Sigmoid colon (tissue), 4 donors: ENCODE results near the gene TXNDC5.

ENCODE experiments used
- EP300 ChIP-seq, 4 donors: sonication (generic); formaldehyde crosslinking; IDR thresholded peaks; one replicate each; pipeline ENCODE4 v1.6.1; 2017; ENCODE audit warnings: antibody characterized with exemption in 4 of 4
- POLR2A ChIP-seq, 2 donors: fragments of 450-650 bp; IDR thresholded peaks; one replicate each; pipeline ENCODE4 v1.6.1; 2016; ENCODE audit warnings: antibody characterized with exemption in 2 of 2, mild to moderate bottlenecking in 2 of 2, moderate library complexity in 2 of 2
- TF ChIP-seq, protein P1 (sequence below), 4 experiments: fragments of 450-650 bp in 3 of 4; fragments of 200-600 bp in 1 of 4; IDR thresholded peaks; one replicate each; pipeline ENCODE4 v1.5.1; 2016 to 2019; ENCODE audit warnings: antibody characterized with exemption in 4 of 4, mild to moderate bottlenecking in 3 of 4, moderate library complexity in 2 of 4

DNA sequence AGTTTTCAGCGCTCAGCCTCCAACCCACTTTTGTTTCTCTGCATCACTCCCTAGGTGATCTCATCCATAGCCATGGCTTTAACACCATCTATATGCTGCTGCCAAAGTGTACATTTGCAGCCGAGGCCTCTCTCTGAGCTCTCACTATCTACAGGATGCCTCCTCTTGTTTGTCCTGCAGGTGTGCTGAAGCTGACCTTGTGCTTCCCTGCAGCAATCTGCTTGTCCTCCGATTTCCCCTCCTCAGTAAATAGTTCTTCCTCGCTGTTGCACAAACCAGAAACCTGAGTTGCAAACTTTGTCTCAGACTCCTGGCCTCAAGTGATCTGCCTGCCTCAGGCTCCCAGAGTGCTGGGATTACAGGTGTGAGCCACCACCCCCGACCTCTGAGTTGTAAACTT lies 3.7 kb upstream of the TXNDC5 start:
- TF ChIP-seq, protein P1, sequence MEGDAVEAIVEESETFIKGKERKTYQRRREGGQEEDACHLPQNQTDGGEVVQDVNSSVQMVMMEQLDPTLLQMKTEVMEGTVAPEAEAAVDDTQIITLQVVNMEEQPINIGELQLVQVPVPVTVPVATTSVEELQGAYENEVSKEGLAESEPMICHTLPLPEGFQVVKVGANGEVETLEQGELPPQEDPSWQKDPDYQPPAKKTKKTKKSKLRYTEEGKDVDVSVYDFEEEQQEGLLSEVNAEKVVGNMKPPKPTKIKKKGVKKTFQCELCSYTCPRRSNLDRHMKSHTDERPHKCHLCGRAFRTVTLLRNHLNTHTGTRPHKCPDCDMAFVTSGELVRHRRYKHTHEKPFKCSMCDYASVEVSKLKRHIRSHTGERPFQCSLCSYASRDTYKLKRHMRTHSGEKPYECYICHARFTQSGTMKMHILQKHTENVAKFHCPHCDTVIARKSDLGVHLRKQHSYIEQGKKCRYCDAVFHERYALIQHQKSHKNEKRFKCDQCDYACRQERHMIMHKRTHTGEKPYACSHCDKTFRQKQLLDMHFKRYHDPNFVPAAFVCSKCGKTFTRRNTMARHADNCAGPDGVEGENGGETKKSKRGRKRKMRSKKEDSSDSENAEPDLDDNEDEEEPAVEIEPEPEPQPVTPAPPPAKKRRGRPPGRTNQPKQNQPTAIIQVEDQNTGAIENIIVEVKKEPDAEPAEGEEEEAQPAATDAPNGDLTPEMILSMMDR (IDR thresholded peaks at IDR 0.05): no peak
- TF ChIP-seq EP300 (IDR thresholded peaks at IDR 0.05) (no peak), POLR2A (IDR thresholded peaks at IDR 0.05) (no peak)
